Skeletal muscle tissue (tissue), 4 donors: ENCODE measurements around the gene KLF6. TPM values are rescaled to one million over a fixed set of nuclear protein-coding genes. Genes with fewer than 3 reads are reported as not detected.

Experiments used
- H3K27ac ChIP-seq: one replicate; pipeline ENCODE4 v1.7.0; 2013; ENCODE audit warnings: mild to moderate bottlenecking, low read depth, low read length, inconsistent platforms
- H3K27me3 ChIP-seq, 3 donors: one replicate each; pipeline ENCODE4 v1.7.0; 2013; ENCODE audit warnings: low read length in 3 of 3; ENCODE audit not compliant: control insufficient read depth in 3 of 3, insufficient read depth in 3 of 3
- H3K36me3 ChIP-seq, 3 donors: one replicate each; pipeline ENCODE4 v1.7.0; 2013; ENCODE audit warnings: low read length in 3 of 3; ENCODE audit not compliant: control insufficient read depth in 3 of 3, insufficient read depth in 3 of 3
- H3K4me1 ChIP-seq, 3 donors: one replicate each; pipeline ENCODE4 v1.7.0; 2013; ENCODE audit warnings: low read length in 3 of 3, mild to moderate bottlenecking in 3 of 3; ENCODE audit not compliant: control insufficient read depth in 3 of 3, insufficient read depth in 3 of 3
- H3K4me3 ChIP-seq, 3 donors: one replicate each; pipeline ENCODE4 v1.7.0; 2013; ENCODE audit warnings: low read length in 3 of 3
- H3K9ac ChIP-seq, 3 donors: one replicate each; pipeline ENCODE4 v1.7.0; 2013; ENCODE audit warnings: low read length in 3 of 3, mild to moderate bottlenecking in 3 of 3, moderate library complexity in 2 of 3, low read depth in 1 of 3
- H3K9me3 ChIP-seq, 3 donors: one replicate each; pipeline ENCODE4 v1.7.0; 2013; ENCODE audit warnings: low read length in 3 of 3; ENCODE audit not compliant: control insufficient read depth in 3 of 3
- total RNA-seq: library from RNA; depleted of rRNA; stranded (reverse); fragments of >200 nt; gene quantifications from one replicate; pipeline ENCODE4 v1.2.3, GENCODE V29; 2014
- donor health status: Osteomylitis.

The KLF6 gene
- total RNA-seq, 1 donor from 2014 or later: 50.6 TPM

DNA sequence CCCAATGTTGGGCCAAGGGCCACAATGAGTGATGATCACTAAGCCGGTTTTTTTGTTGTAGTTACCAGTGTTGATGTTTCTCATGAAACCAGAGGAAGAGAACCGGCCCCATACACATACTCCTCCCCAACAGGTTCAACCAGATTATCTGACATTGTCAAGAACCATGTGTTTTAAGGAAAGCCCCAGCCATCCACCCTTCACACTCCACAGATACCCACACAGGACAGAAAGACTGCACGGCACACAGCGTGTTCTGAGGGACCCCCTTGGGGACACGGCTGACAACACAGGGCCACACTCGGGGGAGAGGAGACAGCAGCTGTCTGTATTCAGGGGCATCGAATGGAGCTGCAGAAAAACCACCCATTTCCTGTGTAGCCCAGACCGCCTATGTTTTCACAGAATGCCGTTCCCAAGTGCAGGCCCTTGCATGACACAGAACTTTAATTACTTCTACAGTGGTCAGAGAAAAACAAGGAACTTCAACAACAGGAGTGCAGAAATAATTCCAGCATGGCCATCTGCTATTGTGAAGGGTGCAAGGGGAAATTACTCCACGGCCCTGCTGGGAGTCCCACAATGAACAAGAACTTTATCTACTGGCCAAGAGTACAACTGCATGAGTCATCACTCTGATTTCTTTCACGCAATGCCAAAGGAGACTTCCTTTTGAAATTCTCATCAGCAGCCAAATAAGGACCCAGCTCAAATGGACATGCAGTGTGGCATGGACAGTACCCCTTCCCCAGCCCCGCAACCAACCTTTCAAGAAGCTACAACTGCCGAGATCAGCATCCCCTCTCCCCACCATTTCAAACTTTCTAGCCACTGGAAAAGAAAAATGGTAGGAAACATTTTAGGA lies 2.3 kb downstream of the KLF6 start:
- Histone ChIP-seq H3K4me1 (peaks cover 48 to 56% (median 48%) of the 10 kb centered on the region in 3 donors), H3K27ac (peak overlapping the region; percentile 99), H3K4me3 (peak overlapping the region; percentile 88 to 96 (median 94)), H3K9ac (peak overlapping the region; percentile 99 to 100 (median 100)), H3K27me3 (no peaks in the 10 kb centered on the region), H3K36me3 (peaks cover 34 to 41% (median 38%) of the 10 kb centered on the region in 3 donors), H3K9me3 (no peaks in the 10 kb centered on the region)

DNA sequence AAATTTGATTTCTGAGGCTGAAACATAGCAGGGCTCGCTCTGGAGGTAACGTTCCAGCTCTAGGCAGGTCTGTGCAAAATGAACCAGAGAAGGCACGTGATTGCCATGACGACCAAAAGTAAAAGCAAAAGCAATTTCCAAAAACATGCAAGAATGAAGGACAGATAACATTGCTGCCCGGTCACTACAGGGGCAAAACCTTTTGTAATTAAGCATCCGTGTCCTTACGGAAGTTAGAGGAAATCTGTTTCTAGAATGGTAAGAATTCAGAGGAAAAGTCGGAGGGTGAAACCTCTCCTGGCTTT lies 2.9 kb downstream of the KLF6 start:
- H3K4me1 ChIP-seq: peaks cover 52 to 60% (median 53%) of the 10 kb centered on the region in 3 donors
- peak overlapping the region; percentile 99 to 100 (median 100) for H3K9ac ChIP-seq
- peak overlapping the region; percentile 99 for H3K27ac ChIP-seq
- H3K27me3 ChIP-seq: no peaks in the 10 kb centered on the region
- peak overlapping the region; percentile 88 to 96 (median 94) for H3K4me3 ChIP-seq
- no peaks in the 10 kb centered on the region for H3K9me3 ChIP-seq
- H3K36me3 ChIP-seq: peaks cover 38 to 41% (median 38%) of the 10 kb centered on the region in 3 donors

DNA sequence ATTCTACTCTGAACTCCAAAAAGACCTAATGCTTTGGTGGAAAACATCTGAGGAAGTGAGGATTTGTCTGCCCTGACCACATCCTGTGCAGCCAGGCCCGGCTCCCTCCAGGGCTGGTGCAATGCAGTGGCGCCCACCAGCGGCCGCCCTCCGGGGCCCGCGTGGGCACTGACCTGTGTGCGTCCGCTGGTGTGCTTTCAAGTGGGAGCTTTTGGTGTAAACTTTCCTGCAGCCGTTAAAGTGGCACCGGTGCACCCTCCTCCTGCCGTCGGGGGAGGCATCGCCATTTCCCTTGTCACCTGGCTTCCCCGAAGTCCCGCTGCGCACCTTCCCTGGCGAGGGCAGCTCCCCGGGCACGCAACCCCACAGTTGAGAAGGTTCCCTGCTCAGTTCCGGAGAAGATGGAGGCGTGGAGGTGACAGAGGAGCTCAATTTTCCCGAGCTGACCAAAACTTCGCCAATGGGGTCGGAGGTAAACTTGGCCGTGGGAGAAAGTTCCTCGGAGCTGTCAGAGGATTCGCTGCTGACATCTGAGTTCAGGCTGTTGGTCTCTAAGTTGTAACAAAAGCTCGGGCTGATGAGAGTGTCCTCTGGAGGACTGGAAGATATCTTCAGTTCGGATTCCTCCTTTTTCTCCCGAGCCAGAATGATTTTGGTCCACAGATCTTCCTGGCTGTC lies 3.4 kb downstream of the KLF6 start:
- no peaks in the 10 kb centered on the region for H3K9me3 ChIP-seq
- H3K4me1 ChIP-seq: peaks cover 55 to 65% (median 57%) of the 10 kb centered on the region in 3 donors
- H3K9ac ChIP-seq: peak overlapping the region; percentile 99 to 100 (median 100)
- no peaks in the 10 kb centered on the region for H3K27me3 ChIP-seq
- H3K27ac ChIP-seq: peak overlapping the region; percentile 99
- peaks cover 38 to 41% (median 38%) of the 10 kb centered on the region in 3 donors for H3K36me3 ChIP-seq
- H3K4me3 ChIP-seq: peak overlapping the region; percentile 88 to 96 (median 94)

DNA sequence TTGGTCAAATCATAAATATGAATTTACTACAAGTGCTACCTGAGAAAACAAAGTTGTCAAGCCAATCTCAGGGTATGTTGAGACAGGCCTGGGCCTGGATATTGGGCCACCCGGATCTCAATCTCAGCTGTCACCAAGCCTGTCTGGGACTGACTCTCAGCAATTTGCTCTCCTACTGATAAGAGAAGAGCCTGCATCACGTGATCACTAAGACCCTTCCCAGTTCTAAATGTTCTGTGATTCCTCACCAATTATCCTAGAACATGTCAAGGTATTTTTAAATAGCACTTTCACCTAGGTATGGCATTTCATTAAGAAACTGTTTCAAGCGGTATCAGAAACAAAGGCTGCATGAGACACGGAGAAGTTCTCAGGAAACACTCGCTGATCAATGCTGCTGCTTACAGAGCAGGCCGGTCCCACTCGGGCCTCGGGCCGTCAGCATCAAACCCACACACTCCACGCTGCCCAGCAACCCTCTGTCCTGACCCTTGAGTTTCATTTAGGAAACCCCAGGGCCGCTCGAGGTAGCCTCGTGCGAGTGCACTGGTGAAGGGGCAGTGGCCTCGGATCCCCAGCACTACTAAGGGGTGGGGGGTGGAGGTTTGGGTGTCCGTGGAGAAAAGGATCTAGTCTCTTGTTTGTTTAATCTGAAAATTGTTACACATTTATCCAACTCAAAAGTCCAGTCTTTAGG lies 4.1 kb downstream of the KLF6 start:
- Histone ChIP-seq H3K4me3 (peak overlapping the region; percentile 88 to 96 (median 94)), H3K36me3 (peaks cover 42 to 45% (median 42%) of the 10 kb centered on the region in 3 donors), H3K27me3 (no peaks in the 10 kb centered on the region), H3K9ac (peak overlapping the region; percentile 79 to 100 (median 99)), H3K9me3 (no peaks in the 10 kb centered on the region), H3K4me1 (peaks cover 59 to 70% (median 63%) of the 10 kb centered on the region in 3 donors), H3K27ac (peak overlapping the region; percentile 99)

DNA sequence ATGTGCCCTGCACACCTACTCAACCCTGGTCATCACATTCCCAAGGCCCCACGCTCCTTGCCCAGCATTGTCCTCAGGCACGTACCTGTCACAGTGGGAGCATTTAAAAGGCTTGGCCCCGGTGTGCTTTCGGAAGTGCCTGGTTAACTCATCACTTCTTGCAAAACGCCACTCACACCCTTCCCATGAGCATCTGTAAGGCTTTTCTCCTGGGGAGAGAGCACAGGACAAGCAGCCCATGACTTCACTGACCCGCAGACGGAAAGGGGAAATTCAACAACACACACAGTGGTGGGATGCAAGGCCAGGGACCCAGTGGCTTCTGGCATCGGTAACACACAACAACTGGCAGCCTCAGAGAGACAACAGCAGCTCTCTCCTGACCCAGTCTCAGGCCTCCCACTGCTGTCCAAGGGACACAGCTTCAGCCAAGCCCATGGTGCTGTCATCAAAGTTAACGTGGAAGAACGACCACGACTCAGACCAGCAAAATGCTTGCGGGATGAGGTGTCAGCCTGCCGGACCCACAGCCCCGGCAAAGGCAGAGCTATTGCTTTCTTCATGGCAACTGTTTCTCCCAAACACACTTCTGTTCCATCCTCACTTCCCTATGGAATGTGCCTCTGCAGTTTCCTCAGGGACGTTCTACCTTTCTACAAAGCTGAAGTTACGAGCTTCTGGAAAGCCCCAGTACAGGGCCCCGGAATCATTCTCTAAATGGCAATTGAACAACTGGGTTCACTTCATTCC lies 4.8 kb downstream of the KLF6 start:
- Histone ChIP-seq H3K27me3 (no peaks in the 10 kb centered on the region), H3K9ac (peak overlapping the region; percentile 79 to 100 (median 99)), H3K9me3 (no peaks in the 10 kb centered on the region), H3K4me3 (peak overlapping the region; percentile 88 to 96 (median 94)), H3K36me3 (peaks cover 43 to 46% (median 43%) of the 10 kb centered on the region in 3 donors), H3K4me1 (peaks cover 66 to 77% (median 70%) of the 10 kb centered on the region in 3 donors), H3K27ac (peak overlapping the region; percentile 99)

DNA sequence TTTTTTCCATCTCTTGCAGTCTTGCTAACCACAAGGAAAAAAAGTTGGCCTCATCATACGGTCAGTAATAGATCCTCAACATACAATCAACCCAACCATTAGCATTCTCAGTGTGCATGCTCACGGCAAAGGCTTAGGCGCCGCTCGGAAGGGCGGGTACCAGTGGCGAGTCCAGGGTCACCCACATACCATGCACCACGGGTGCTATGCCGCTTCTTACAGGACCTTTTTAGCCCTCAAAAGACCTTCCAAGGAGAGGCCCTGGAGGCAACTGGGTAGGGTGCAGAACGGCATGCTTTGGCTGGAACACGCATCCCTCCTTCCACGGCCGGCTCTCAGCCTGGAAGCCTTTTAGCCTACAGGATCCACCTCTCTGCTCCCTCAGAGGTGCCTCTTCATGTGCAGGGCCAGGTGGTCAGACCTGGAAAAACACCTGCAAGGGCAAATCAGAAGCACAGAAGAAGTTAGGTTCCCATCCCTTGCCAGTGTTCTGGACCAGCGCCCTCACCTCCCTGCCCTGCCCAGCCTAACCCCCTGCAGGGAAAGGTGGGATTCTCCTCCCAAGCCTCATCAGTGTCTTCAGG lies 5.8 kb downstream of the KLF6 start:
- H3K27ac ChIP-seq: peak overlapping the region; percentile 99
- H3K4me3 ChIP-seq: peak overlapping the region; percentile 59 to 94 (median 88)
- H3K9me3 ChIP-seq: no peaks in the 10 kb centered on the region
- peaks cover 41 to 43% (median 43%) of the 10 kb centered on the region in 3 donors for H3K36me3 ChIP-seq
- H3K4me1 ChIP-seq: peaks cover 71 to 87% (median 75%) of the 10 kb centered on the region in 3 donors
- H3K27me3 ChIP-seq: no peaks in the 10 kb centered on the region
- peak overlapping the region; percentile 79 to 100 (median 99) for H3K9ac ChIP-seq

DNA sequence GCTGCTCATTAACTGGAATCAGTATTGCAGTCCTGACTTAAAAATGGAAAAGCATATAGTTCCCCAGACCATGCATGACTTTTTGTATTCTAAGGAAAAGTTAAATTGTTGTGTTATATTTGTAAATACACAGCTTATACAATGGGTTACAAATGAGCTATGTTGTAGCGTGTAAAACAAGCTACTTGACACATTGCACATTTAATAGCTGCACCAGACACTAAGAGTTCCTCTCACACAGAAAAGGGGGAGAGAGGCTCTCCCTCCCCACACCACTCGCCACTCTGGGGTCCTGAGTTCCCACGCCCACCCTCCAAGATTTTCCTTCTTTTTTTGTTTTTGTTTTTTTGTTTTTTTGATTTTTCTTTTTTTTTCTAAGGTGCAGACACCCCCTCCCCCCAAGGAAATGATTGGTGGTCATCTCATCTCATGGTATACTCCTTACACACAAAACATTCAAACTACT lies 6.3 kb downstream of the KLF6 start:
- Histone ChIP-seq H3K27me3 (no peaks in the 10 kb centered on the region), H3K4me3 (peak overlapping the region; percentile 39 to 88 (median 59)), H3K9ac (peak overlapping the region; percentile 7 to 100 (median 99)), H3K36me3 (peaks cover 43% of the 10 kb centered on the region in 3 donors), H3K27ac (peak overlapping the region; percentile 99), H3K4me1 (peaks cover 71 to 87% (median 75%) of the 10 kb centered on the region in 3 donors), H3K9me3 (no peaks in the 10 kb centered on the region)

DNA sequence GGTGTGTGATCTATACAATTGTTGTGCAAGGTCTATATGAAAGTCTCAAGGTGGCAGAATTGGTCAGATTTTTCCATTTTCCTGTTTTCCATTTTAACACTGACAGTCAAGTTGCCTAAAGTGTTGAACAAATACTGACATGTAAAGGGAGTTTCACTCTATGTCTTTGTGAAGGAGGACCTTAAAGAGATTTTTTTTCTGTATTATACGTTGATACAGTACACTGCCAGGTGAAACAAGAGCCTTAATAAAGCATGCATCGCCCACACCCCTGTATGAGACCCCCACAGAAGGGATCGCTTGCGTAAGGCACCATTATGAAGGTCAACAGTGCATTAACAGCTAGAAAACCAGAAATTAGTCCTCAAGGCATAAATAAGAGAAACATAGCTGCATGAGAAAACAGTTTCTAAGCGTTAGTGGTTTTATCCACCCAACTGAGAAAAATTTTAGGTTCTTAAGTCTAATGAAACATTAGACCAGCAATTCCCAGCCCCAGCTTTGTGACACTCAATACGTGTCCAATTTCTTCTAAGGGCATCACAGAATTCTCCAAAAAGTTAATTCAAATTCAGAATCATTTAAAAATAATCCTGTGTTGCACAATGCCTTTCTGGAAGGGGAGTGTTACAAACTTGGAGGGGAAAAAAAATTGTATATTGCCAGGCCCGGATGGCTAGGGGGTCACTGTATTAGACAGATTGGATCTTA lies 6.9 kb downstream of the KLF6 start:
- Histone ChIP-seq H3K27me3 (no peaks in the 10 kb centered on the region), H3K36me3 (peaks cover 43% of the 10 kb centered on the region in 3 donors), H3K4me3 (peak overlapping the region; percentile 7 to 49 (median 23)), H3K27ac (peak overlapping the region; percentile 99), H3K9me3 (no peaks in the 10 kb centered on the region), H3K9ac (peak overlapping the region in 2 of 3 donors; percentile 35 to 100), H3K4me1 (peaks cover 71 to 84% (median 75%) of the 10 kb centered on the region in 3 donors)
